Omental fat pad (tissue), 4 donors: ENCODE measurements around the gene PGAM5. TPM values are rescaled to one million over a fixed set of nuclear protein-coding genes. Genes with fewer than 3 reads are reported as not detected.

Source experiments
- ATAC-seq: fragments of 150-250 bp; one replicate; pipeline ENCODE4 v1.9.1; 2016; ENCODE audit warnings: mild to moderate bottlenecking, moderate library complexity; ENCODE audit not compliant: low FRiP score
- DNase-seq: peaks from one replicate; pipeline ENCODE4 v3.0.0-alpha.2; 2019; ENCODE audit warnings: low spot score
- CTCF ChIP-seq, 3 donors: fragments of 450-650 bp; IDR thresholded peaks; one replicate each; pipeline ENCODE4 v1.5.1; 2016 to 2017; ENCODE audit warnings: antibody characterized with exemption in 3 of 3, mild to moderate bottlenecking in 3 of 3, moderate library complexity in 2 of 3
- total RNA-seq, 4 donors: library from RNA; depleted of rRNA; stranded (reverse); fragments of >200 nt; gene quantifications; one replicate each; pipeline ENCODE4 v1.1.0, GENCODE V29; 2016

PGAM5 gene
- total RNA-seq, 4 donors from 2014 or later: 15.1 to 34.2 (median 19.3) TPM

- TF ChIP-seq CTCF (IDR thresholded peaks at IDR 0.05): no peak
- no peak for DNase-seq
- no peak for ATAC-seq
Observed at GRCh38 chr12:132736378-132736777, 25.7 kb downstream of the PGAM5 start.

GRCh38 chr12:132736913-132737312 is 26.3 kb downstream of the PGAM5 start:
- no peak for TF ChIP-seq CTCF (IDR thresholded peaks at IDR 0.05)
- DNase-seq: no peak
- ATAC-seq: no peak

GRCh38 chr12:132739600-132740312 is 29.1 kb downstream of the PGAM5 start:
- no peak for TF ChIP-seq CTCF (IDR thresholded peaks at IDR 0.05)
- DNase-seq (no peak), ATAC-seq (no peak)

GRCh38 chr12:132740313-132740646 is 29.6 kb downstream of the PGAM5 start:
- no peak for TF ChIP-seq CTCF (IDR thresholded peaks at IDR 0.05)
- no peak for ATAC-seq
- DNase-seq: no peak

GRCh38 chr12:132740652-132741051 is 30.0 kb downstream of the PGAM5 start:
- DNase-seq (no peak), ATAC-seq (no peak)
- no peak for TF ChIP-seq CTCF (IDR thresholded peaks at IDR 0.05)

GRCh38 chr12:132741620-132742019 is 31.0 kb downstream of the PGAM5 start:
- TF ChIP-seq CTCF (IDR thresholded peaks at IDR 0.05): no peak
- DNase-seq (no peak), ATAC-seq (no peak)

GRCh38 chr12:132743831-132744230 is 33.2 kb downstream of the PGAM5 start:
- no peak for ATAC-seq
- TF ChIP-seq CTCF (IDR thresholded peaks at IDR 0.05): no peak
- no peak for DNase-seq
